Upper lobe of left lung (tissue), 6 donors: ENCODE data around the gene TUBB3. TPM values are rescaled to one million over a fixed set of nuclear protein-coding genes. Genes with fewer than 3 reads are reported as not detected.

ENCODE experiments used
- ATAC-seq, 2 donors: fragments of 200-7000 bp; cut with Tn5 transposase; one replicate each; pipeline ENCODE4 v1.9.1; 2022; ENCODE audit warnings: mild to moderate bottlenecking in 2 of 2, moderate library complexity in 2 of 2; ENCODE audit not compliant: low FRiP score in 2 of 2
- DNase-seq, 2 donors: peaks; one replicate each; pipeline ENCODE4 v3.0.0-alpha.2; 2019 to 2020
- H3K27ac ChIP-seq, 4 donors: fragments of 200-600 bp; sonication (generic); one replicate each; pipeline ENCODE4 v1.5.1; 2016 to 2019
- H3K27me3 ChIP-seq, 4 donors: fragments of 200-600 bp; sonication (generic); one replicate each; pipeline ENCODE4 v1.5.1; 2017 to 2019
- H3K36me3 ChIP-seq, 4 donors: fragments of 200-600 bp; sonication (generic); one replicate each; pipeline ENCODE4 v1.5.1; 2016 to 2019
- H3K4me1 ChIP-seq, 4 donors: fragments of 200-600 bp; sonication (generic); one replicate each; pipeline ENCODE4 v1.5.1; 2018 to 2019
- H3K4me3 ChIP-seq, 4 donors: fragments of 200-600 bp; sonication (generic); one replicate each; pipeline ENCODE4 v1.5.1; 2017 to 2019; ENCODE audit warnings: mild to moderate bottlenecking in 2 of 4, moderate library complexity in 1 of 4
- H3K9me3 ChIP-seq, 4 donors: fragments of 200-600 bp; sonication (generic); one replicate each; pipeline ENCODE4 v1.5.1; 2018 to 2019
- EP300 ChIP-seq, 4 donors: sonication (generic); formaldehyde crosslinking; IDR thresholded peaks; one replicate each; pipeline ENCODE4 v1.5.1; 2017; ENCODE audit warnings: antibody characterized with exemption in 4 of 4, control low read depth in 2 of 4
- POLR2A ChIP-seq, 4 donors: fragments of 450-650 bp; IDR thresholded peaks; one replicate each; pipeline ENCODE4 v1.5.1; 2016 to 2017; ENCODE audit warnings: antibody characterized with exemption in 4 of 4, mild to moderate bottlenecking in 2 of 4
- POLR2AphosphoS5 ChIP-seq, 2 donors: sonication (generic); formaldehyde crosslinking; IDR thresholded peaks; one replicate each; pipeline ENCODE4 v1.5.1; 2017; ENCODE audit warnings: antibody characterized with exemption in 2 of 2
- WGBS, 2 donors: methylation state at CpG; one replicate each; pipeline ENCODE4 v1.1.5; 2017 to 2018; 5-methylcytosine and 5-hydroxymethylcytosine counted together
- total RNA-seq, 6 donors: library from RNA; depleted of rRNA in 4 of 6; stranded (reverse); fragments of >200 nt in 4 of 6; gene quantifications; one replicate each; pipeline versions ENCODE4 v1.1.0 to v1.2.1, GENCODE V29; 2016 to 2021
- TF ChIP-seq, protein P1 (sequence below), 6 experiments: fragments of 450-650 bp in 4 of 6; fragments of 200-600 bp in 2 of 6; sonication (generic) in 2 of 6; IDR thresholded peaks; one replicate each; pipeline ENCODE4 v1.5.1; 2016 to 2019; ENCODE audit warnings: antibody characterized with exemption in 6 of 6
- donor health status: DM: no; HTN: no; CAD: no; lungs with moderate emphysema.
- donor health status: DM: no; HTN: yes; CAD: no; lungs with severe emphysema.

Gene TUBB3
- total RNA-seq, 6 donors from 2014 or later: 0.33 to 9.2 (median 2.1) TPM; not detected in 1

DNA sequence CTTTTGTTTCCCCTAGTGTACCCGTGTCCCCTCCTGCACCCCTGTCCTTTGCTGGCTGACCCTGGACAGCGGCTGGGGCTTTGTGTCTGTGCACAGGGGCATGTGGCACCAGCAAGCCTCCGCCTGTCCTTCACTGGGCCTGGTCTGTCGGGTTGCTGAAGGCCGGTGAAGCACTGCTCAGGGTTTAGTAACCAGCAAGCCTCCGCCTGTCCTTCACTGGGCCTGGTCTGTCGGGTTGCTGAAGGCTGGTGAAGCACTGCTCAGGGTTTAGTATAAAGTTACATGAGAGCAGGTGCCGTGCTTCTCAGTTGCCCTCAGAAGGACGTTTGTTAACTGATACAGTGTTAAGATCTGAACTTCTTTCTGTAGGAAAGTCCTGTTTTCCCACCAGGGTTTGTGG lies 59.2 kb downstream of the TUBB3 start:
- peaks cover 21 to 93% (median 66%) of the 10 kb centered on the region in 4 donors for H3K36me3 ChIP-seq
- no peaks in the 10 kb centered on the region for H3K4me1 ChIP-seq
- H3K27me3 ChIP-seq: no peaks in the 10 kb centered on the region
- DNase-seq (no peak), ATAC-seq (peak in 1 of 2 donors; percentile 58)
- WGBS, 2 donors: 92 to 97% methylated on average over 8 of the region's 9 CpGs
- H3K9me3 ChIP-seq: no peaks in the 10 kb centered on the region
- TF ChIP-seq POLR2A (IDR thresholded peaks at IDR 0.05): no peak
- no peak for TF ChIP-seq POLR2AphosphoS5 (IDR thresholded peaks at IDR 0.05)
- TF ChIP-seq, protein P1, sequence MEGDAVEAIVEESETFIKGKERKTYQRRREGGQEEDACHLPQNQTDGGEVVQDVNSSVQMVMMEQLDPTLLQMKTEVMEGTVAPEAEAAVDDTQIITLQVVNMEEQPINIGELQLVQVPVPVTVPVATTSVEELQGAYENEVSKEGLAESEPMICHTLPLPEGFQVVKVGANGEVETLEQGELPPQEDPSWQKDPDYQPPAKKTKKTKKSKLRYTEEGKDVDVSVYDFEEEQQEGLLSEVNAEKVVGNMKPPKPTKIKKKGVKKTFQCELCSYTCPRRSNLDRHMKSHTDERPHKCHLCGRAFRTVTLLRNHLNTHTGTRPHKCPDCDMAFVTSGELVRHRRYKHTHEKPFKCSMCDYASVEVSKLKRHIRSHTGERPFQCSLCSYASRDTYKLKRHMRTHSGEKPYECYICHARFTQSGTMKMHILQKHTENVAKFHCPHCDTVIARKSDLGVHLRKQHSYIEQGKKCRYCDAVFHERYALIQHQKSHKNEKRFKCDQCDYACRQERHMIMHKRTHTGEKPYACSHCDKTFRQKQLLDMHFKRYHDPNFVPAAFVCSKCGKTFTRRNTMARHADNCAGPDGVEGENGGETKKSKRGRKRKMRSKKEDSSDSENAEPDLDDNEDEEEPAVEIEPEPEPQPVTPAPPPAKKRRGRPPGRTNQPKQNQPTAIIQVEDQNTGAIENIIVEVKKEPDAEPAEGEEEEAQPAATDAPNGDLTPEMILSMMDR (IDR thresholded peaks at IDR 0.05): no peak
- TF ChIP-seq EP300 (IDR thresholded peaks at IDR 0.05): no peak
- no peak overlapping the region for H3K4me3 ChIP-seq
- no peak overlapping the region for H3K27ac ChIP-seq

GRCh38 chr16:89983536-89983935 lies 60.4 kb downstream of the TUBB3 start:
- H3K4me1 ChIP-seq: no peaks in the 10 kb centered on the region
- TF ChIP-seq EP300 (IDR thresholded peaks at IDR 0.05) (no peak), POLR2AphosphoS5 (IDR thresholded peaks at IDR 0.05) (no peak), POLR2A (IDR thresholded peaks at IDR 0.05) (no peak)
- TF ChIP-seq, protein P1 (IDR thresholded peaks at IDR 0.05): no peak
- H3K4me3 ChIP-seq: no peak overlapping the region
- peaks cover 21 to 85% (median 65%) of the 10 kb centered on the region in 4 donors for H3K36me3 ChIP-seq
- H3K9me3 ChIP-seq: no peaks in the 10 kb centered on the region
- 89 to 93% methylated on average over 15 of the region's 15 CpGs for WGBS, 2 donors
- no peaks in the 10 kb centered on the region for H3K27me3 ChIP-seq
- no peak overlapping the region for H3K27ac ChIP-seq
- ATAC-seq (no peak), DNase-seq (peak in 1 of 2 donors; percentile 49)

- Histone ChIP-seq H3K4me1 (no peaks in the 10 kb centered on the region), H3K4me3 (no peak overlapping the region), H3K27me3 (no peaks in the 10 kb centered on the region), H3K9me3 (no peaks in the 10 kb centered on the region), H3K36me3 (peaks cover 21 to 85% (median 68%) of the 10 kb centered on the region in 4 donors), H3K27ac (no peak overlapping the region)
- ATAC-seq (no peak), DNase-seq (no peak)
- no peak for TF ChIP-seq POLR2A (IDR thresholded peaks at IDR 0.05)
- TF ChIP-seq, protein P1 (IDR thresholded peaks at IDR 0.05): no peak
- TF ChIP-seq POLR2AphosphoS5 (IDR thresholded peaks at IDR 0.05): no peak
- no peak for TF ChIP-seq EP300 (IDR thresholded peaks at IDR 0.05)
- WGBS, 2 donors: 89 to 97% methylated on average over 7 of the region's 7 CpGs
Measured at GRCh38 chr16:89984216-89984615, 61.1 kb downstream of the TUBB3 start.

GRCh38 chr16:89985219-89985618 lies 62.1 kb downstream of the TUBB3 start:
- 95 to 97% methylated on average over 10 of the region's 10 CpGs for WGBS, 2 donors
- DNase-seq (no peak), ATAC-seq (no peak)
- TF ChIP-seq EP300 (IDR thresholded peaks at IDR 0.05): no peak
- TF ChIP-seq POLR2A (IDR thresholded peaks at IDR 0.05): no peak
- TF ChIP-seq, protein P1 (IDR thresholded peaks at IDR 0.05): no peak
- TF ChIP-seq POLR2AphosphoS5 (IDR thresholded peaks at IDR 0.05): no peak
- Histone ChIP-seq H3K27ac (no peak overlapping the region), H3K27me3 (no peaks in the 10 kb centered on the region), H3K9me3 (no peaks in the 10 kb centered on the region), H3K36me3 (peaks cover 21 to 82% (median 69%) of the 10 kb centered on the region in 4 donors), H3K4me1 (no peaks in the 10 kb centered on the region), H3K4me3 (no peak overlapping the region)

Other genes with a start within 250 kb of the TUBB3 start
- gene CDK10, start 236.7 kb upstream of the TUBB3 start, total RNA-seq: 100 to 1,000 TPM in 2 of 6 donors, 10 to 100 TPM in 4; 38.4 to 197 (median 85.3) TPM
- gene SPATA2L, start 221.6 kb upstream of the TUBB3 start, total RNA-seq: 10 to 100 TPM; 11.5 to 49.3 (median 26.5) TPM
- 10 to 100 TPM in 5 of 6 donors, 1 to 10 TPM in 1; 7.4 to 45.1 (median 20.2) TPM for gene VPS9D1, start 202.4 kb upstream of the TUBB3 start, total RNA-seq
- gene ZNF276, start 201.8 kb upstream of the TUBB3 start, total RNA-seq: 100 to 1,000 TPM in 1 of 6 donors, 10 to 100 TPM in 5; 28.6 to 172 (median 39.0) TPM
- gene FANCA, start 106.7 kb upstream of the TUBB3 start, total RNA-seq: 10 to 100 TPM in 4 of 6 donors, 1 to 10 TPM in 2; 5.5 to 25.1 (median 12.1) TPM
- gene SPIRE2, start 94.9 kb upstream of the TUBB3 start, total RNA-seq: 10 to 100 TPM in 4 of 6 donors, 1 to 10 TPM in 2; 6.1 to 52.4 (median 14.7) TPM
- gene TCF25, start 49.8 kb upstream of the TUBB3 start, total RNA-seq: 1,000 to 10,000 TPM in 1 of 6 donors, 100 to 1,000 TPM in 5; 132 to 1,060 (median 211) TPM
- 10 to 100 TPM in 2 of 6 donors, 1 to 10 TPM in 4; 4.9 to 44.0 (median 7.0) TPM for gene MC1R, start 4.5 kb upstream of the TUBB3 start, total RNA-seq
- 100 to 1,000 TPM in 2 of 6 donors, 10 to 100 TPM in 4; 45.7 to 671 (median 80.5) TPM for gene DEF8, start 25.4 kb downstream of the TUBB3 start, total RNA-seq
- 10 to 100 TPM in 3 of 6 donors, 1 to 10 TPM in 3; 4.6 to 23.2 (median 11.1) TPM for gene DBNDD1, start 96.1 kb downstream of the TUBB3 start, total RNA-seq
- not detected for gene PRDM7, start 154.0 kb downstream of the TUBB3 start, total RNA-seq